Measurements from ENCODE around the gene CFAP97D1.

The CFAP97D1 gene

GRCh38 chr17:43832976-43833829 lies 53.0 kb downstream of the CFAP97D1 start, which contains the start of gene MPP3 (continued):
- TF ChIP-seq, protein P1, sequence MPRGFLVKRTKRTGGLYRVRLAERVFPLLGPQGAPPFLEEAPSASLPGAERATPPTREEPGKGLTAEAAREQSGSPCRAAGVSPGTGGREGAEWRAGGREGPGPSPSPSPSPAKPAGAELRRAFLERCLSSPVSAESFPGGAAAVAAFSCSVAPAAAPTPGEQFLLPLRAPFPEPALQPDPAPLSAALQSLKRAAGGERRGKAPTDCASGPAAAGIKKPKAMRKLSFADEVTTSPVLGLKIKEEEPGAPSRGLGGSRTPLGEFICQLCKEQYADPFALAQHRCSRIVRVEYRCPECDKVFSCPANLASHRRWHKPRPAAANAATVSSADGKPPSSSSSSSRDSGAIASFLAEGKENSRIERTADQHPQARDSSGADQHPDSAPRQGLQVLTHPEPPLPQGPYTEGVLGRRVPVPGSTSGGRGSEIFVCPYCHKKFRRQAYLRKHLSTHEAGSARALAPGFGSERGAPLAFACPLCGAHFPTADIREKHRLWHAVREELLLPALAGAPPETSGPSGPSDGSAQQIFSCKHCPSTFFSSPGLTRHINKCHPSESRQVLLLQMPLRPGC (tag by site-specific recombination; IDR thresholded peaks at IDR 0.05): no peak
- TF ChIP-seq ZNF585B (tag by site-specific recombination; IDR thresholded peaks at IDR 0.05) (no peak), ZNF266 (tag by site-specific recombination; IDR thresholded peaks at IDR 0.05; ENCODE audit: low read depth) (no peak), ZNF335 (tag by site-specific recombination; conservative IDR thresholded peaks at IDR 0.05) (peak; percentile 91), ZBTB20 (tag by site-specific recombination; IDR thresholded peaks at IDR 0.05) (0 out of 2 replicates have a peak, but pooled peaks have one; percentile 9), GLIS1 (tag by site-specific recombination; IDR thresholded peaks at IDR 0.05) (peak; percentile 44), PRDM10 (tag by site-specific recombination; IDR thresholded peaks at IDR 0.05) (peak; percentile 91), TRIM28 (IDR thresholded peaks at IDR 0.05; ENCODE audit: borderline replicate concordance, low read length) (no peak), ZNF791 (tag by site-specific recombination; IDR thresholded peaks at IDR 0.05) (no peak), HOXA7 (CRISPR knock-in tag; IDR thresholded peaks at IDR 0.05; ENCODE audit: borderline replicate concordance) (no peak), KLF10 (tag by site-specific recombination; IDR thresholded peaks at IDR 0.05) (peak; percentile 71), BCL11A (tag by site-specific recombination; IDR thresholded peaks at IDR 0.05; ENCODE audit: low read depth) (no peak), GLIS2 (tag by site-specific recombination; IDR thresholded peaks at IDR 0.05) (peak; percentile 25; the same call in 1 of the 2 replicates), ZNF114 (tag by site-specific recombination; IDR thresholded peaks at IDR 0.05) (no peak)

- Histone ChIP-seq H3K27ac (ENCODE audit: extremely low read depth, low read depth, low read length) (no peak overlapping the region), H3K9me3 (ENCODE audit: control insufficient read depth, insufficient read depth, low read depth, low read length) (no peaks in the 10 kb centered on the region), H3K4me1 (ENCODE audit: control insufficient read depth, insufficient read depth, low read length) (peaks cover 3% of the 10 kb centered on the region; the same call in 1 of the 2 replicates), H3K4me3 (ENCODE audit: low read depth, low read length) (no peak overlapping the region), H3K36me3 (ENCODE audit: control insufficient read depth in 2 of 2, insufficient read depth in 1 of 2, low read length in 2 of 2) (peaks cover 0 to 27% of the 10 kb centered on the region in 2 experiments; a peak in 1 of 3 replicates)
- ChIA-PET CTCF (interaction anchor here (0.7 to 5.0 kb wide), 3 partner anchors 12 to 77 kb away, joined by 3 to 29 read pairs (median 4); partner anchors contain the start of gene CD300LG), POLR2A (interaction anchor here (0.7 kb wide), 1 partner anchor 55 kb away, joined by 3 read pairs; the partner anchor contains the start of gene DUSP3)
- TF ChIP-seq SALL2 (tag by site-specific recombination; IDR thresholded peaks at IDR 0.05; ENCODE audit: borderline replicate concordance) (no peak), ZNF792 (tag by site-specific recombination; IDR thresholded peaks at IDR 0.05) (no peak), ZNF510 (tag by site-specific recombination; IDR thresholded peaks at IDR 0.05; ENCODE audit: insufficient replicate concordance) (no peak), ZNF341 (tag by site-specific recombination; IDR thresholded peaks at IDR 0.05; ENCODE audit: low read depth) (no peak), ZNF274 (IDR thresholded peaks at IDR 0.05; ENCODE audit: low read length) (no peak), ZNF274 (tag by site-specific recombination; IDR thresholded peaks at IDR 0.05; ENCODE audit: borderline replicate concordance) (no peak), SCRT1 (tag by site-specific recombination; IDR thresholded peaks at IDR 0.05; ENCODE audit: borderline replicate concordance) (no peak), KLF7 (tag by site-specific recombination; IDR thresholded peaks at IDR 0.05; ENCODE audit: borderline replicate concordance) (no peak), GFI1B (tag by site-specific recombination; IDR thresholded peaks at IDR 0.05) (no peak), KLF10 (tag by site-specific recombination; IDR thresholded peaks at IDR 0.05) (no peak), MZF1 (tag by site-specific recombination; IDR thresholded peaks at IDR 0.05; ENCODE audit: borderline replicate concordance) (no peak)
- TF ChIP-seq, protein P2, sequence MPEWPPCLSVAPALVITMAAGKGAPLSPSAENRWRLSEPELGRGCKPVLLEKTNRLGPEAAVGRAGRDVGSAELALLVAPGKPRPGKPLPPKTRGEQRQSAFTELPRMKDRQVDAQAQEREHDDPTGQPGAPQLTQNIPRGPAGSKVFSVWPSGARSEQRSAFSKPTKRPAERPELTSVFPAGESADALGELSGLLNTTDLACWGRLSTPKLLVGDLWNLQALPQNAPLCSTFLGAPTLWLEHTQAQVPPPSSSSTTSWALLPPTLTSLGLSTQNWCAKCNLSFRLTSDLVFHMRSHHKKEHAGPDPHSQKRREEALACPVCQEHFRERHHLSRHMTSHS (tag by site-specific recombination; IDR thresholded peaks at IDR 0.05): no peak
Observed at GRCh38 chr17:43834106-43834505, 53.9 kb downstream of the CFAP97D1 start.

Measured in HEK293 (cell line).